Chondrocyte (in vitro differentiated cells): ENCODE data around the gene FBXO24. TPM values are rescaled to one million over a fixed set of nuclear protein-coding genes. Genes with fewer than 3 reads are reported as not detected.

Experiments used
- DNase-seq: peaks from one replicate; pipeline ENCODE4 v3.0.0; 2021; ENCODE audit warnings: mixed read lengths, low spot score
- H3K27ac Mint-ChIP-seq: one replicate; pipeline ENCODE4 v1.8.0; 2021; ENCODE audit warnings: mild to moderate bottlenecking, moderate library complexity, mixed read lengths; ENCODE audit not compliant: unreplicated experiment
- H3K27me3 Mint-ChIP-seq: 2 replicates; pipeline ENCODE4 v1.8.0; 2021; ENCODE audit warnings: low read depth, mixed read lengths
- H3K36me3 Mint-ChIP-seq: 2 replicates; pipeline ENCODE4 v1.8.0; 2021; ENCODE audit warnings: low read depth, mixed read lengths
- H3K4me1 Mint-ChIP-seq: 2 replicates; pipeline ENCODE4 v1.8.0; 2021; ENCODE audit warnings: low read depth, mild to moderate bottlenecking, mixed read lengths
- H3K4me3 Mint-ChIP-seq: one replicate; pipeline ENCODE4 v1.8.0; 2021; ENCODE audit warnings: mild to moderate bottlenecking, moderate library complexity, mixed read lengths; ENCODE audit not compliant: unreplicated experiment
- H3K9me3 Mint-ChIP-seq: 2 replicates; pipeline ENCODE4 v1.8.0; 2021; ENCODE audit warnings: low read depth, mixed read lengths
- total RNA-seq: library from RNA; stranded (reverse); gene quantifications from 3 replicates; pipeline ENCODE4 v1.2.1, GENCODE V29; 2021
- TF ChIP-seq, protein P1 (sequence below): fragments of 200-600 bp; sonication (generic); IDR thresholded peaks from 2 replicates; pipeline ENCODE4 v1.5.0; 2021; ENCODE audit warnings: antibody characterized with exemption, mild to moderate bottlenecking, moderate library complexity

Gene FBXO24
- total RNA-seq, 1 donor from 2014 or later, result 0.57 TPM

GRCh38 chr7:100620804-100621203 lies 34.7 kb downstream of the FBXO24 start:
- H3K9me3 Mint-ChIP-seq, result no peaks in the 10 kb centered on the region
- TF ChIP-seq, protein P1, sequence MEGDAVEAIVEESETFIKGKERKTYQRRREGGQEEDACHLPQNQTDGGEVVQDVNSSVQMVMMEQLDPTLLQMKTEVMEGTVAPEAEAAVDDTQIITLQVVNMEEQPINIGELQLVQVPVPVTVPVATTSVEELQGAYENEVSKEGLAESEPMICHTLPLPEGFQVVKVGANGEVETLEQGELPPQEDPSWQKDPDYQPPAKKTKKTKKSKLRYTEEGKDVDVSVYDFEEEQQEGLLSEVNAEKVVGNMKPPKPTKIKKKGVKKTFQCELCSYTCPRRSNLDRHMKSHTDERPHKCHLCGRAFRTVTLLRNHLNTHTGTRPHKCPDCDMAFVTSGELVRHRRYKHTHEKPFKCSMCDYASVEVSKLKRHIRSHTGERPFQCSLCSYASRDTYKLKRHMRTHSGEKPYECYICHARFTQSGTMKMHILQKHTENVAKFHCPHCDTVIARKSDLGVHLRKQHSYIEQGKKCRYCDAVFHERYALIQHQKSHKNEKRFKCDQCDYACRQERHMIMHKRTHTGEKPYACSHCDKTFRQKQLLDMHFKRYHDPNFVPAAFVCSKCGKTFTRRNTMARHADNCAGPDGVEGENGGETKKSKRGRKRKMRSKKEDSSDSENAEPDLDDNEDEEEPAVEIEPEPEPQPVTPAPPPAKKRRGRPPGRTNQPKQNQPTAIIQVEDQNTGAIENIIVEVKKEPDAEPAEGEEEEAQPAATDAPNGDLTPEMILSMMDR, result no peak
- no peaks in the 10 kb centered on the region for H3K27me3 Mint-ChIP-seq
- no peak for DNase-seq
- peaks cover 6% of the 10 kb centered on the region for H3K36me3 Mint-ChIP-seq
- H3K4me3 Mint-ChIP-seq, result no peak overlapping the region
- H3K27ac Mint-ChIP-seq, result no peak overlapping the region
- peaks cover under 1% of the 10 kb centered on the region for H3K4me1 Mint-ChIP-seq

GRCh38 chr7:100621554-100621953 lies 35.4 kb downstream of the FBXO24 start:
- no peak overlapping the region for H3K27ac Mint-ChIP-seq
- DNase-seq, result no peak
- H3K4me1 Mint-ChIP-seq, result peaks cover 7% of the 10 kb centered on the region

DNA sequence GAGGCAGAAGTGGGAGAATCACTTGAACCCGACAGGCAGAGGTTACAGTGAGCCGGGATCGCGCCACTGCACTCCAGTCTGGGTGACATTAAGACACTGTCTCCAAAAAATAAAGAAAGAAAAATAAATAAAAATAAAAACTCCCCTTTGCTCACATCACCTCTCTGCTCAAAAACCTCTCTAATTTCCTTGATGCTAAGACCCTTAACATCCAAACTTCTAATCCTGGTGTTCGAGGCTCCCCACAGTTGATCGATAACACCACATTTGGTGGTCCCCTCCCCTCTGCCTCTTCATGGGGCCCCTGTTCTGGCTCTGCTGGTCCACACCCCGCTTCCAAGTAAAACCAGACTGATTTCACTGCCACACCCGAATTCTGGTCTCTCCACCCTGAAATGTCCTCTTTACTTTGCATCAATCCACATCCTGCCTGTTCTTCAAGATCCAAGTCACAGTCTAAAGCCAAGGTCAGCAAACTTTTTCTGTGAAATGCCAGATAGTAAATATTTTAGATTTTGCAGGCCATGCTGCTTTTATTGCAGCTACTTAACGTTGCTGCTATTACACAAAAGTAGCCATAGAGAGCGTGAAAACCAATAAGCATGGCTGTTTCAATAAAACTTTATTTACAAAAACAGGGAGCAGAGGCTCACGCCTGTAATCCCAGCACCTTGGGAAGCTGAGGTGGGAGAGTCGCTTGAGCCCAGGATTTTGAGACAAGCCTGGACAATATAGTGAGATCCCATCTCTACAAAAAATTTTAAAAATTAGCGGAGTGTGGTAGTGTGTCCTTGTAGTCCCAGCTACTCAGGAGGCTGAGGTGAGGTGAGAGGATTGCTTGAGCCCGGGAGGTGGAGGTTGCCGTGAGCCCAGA lies 38.1 kb downstream of the FBXO24 start:
- peaks cover 6% of the 10 kb centered on the region for H3K36me3 Mint-ChIP-seq
- H3K9me3 Mint-ChIP-seq, result no peaks in the 10 kb centered on the region
- no peak overlapping the region for H3K27ac Mint-ChIP-seq
- TF ChIP-seq, protein P1, result no peak
- no peak overlapping the region for H3K4me3 Mint-ChIP-seq
- H3K4me1 Mint-ChIP-seq, result peaks cover 7% of the 10 kb centered on the region
- H3K27me3 Mint-ChIP-seq, result no peaks in the 10 kb centered on the region
- no peak for DNase-seq

More at GRCh38 chr7:100621554-100621953, 35.4 kb downstream of the FBXO24 start:
- TF ChIP-seq, protein P1, result no peak
- no peaks in the 10 kb centered on the region for H3K27me3 Mint-ChIP-seq
- no peaks in the 10 kb centered on the region for H3K9me3 Mint-ChIP-seq
- H3K36me3 Mint-ChIP-seq, result peaks cover 6% of the 10 kb centered on the region
- H3K4me3 Mint-ChIP-seq, result no peak overlapping the region

DNA sequence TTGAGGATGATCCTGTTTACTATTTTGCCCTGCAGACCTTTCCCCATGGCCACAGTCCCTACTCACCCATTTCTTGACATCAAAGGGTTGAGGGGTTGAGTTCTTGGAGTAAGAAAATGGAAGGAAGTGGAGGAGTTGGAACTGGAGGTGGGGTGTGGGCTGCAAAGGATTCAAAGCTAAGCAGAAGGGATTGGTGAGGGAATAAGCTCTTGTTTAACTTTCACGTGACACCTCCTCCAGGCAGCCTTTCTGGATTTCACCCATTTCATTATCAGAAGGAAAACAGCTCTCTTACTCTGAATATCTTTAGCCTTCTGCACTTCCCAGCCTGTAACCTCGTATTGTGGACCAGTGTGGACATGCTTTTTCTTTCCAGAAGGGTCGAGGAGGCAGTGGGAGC lies 39.9 kb downstream of the FBXO24 start:
- TF ChIP-seq, protein P1, result no peak
- Mint-ChIP-seq H3K4me3 (peak overlapping the region; percentile 65), H3K27ac (no peak overlapping the region), H3K36me3 (peaks cover 3% of the 10 kb centered on the region), H3K4me1 (peaks cover 7% of the 10 kb centered on the region), H3K9me3 (no peaks in the 10 kb centered on the region), H3K27me3 (no peaks in the 10 kb centered on the region)
- DNase-seq, result no peak

- Mint-ChIP-seq H3K9me3 (no peaks in the 10 kb centered on the region), H3K27me3 (no peaks in the 10 kb centered on the region), H3K27ac (no peak overlapping the region), H3K36me3 (peaks cover under 1% of the 10 kb centered on the region), H3K4me1 (peaks cover 7% of the 10 kb centered on the region), H3K4me3 (peak overlapping the region; percentile 65)
- TF ChIP-seq, protein P1, result no peak
- no peak for DNase-seq
Measured at GRCh38 chr7:100626530-100627237, 40.6 kb downstream of the FBXO24 start.
